ENCODE measurements around the gene CHCHD3. TPM values are rescaled to one million over a fixed set of nuclear protein-coding genes. Genes with fewer than 3 reads are reported as not detected.

CHCHD3 gene
- total RNA-seq, 2 experiments from 2014 or later = 83.5 to 83.8 TPM

DNA sequence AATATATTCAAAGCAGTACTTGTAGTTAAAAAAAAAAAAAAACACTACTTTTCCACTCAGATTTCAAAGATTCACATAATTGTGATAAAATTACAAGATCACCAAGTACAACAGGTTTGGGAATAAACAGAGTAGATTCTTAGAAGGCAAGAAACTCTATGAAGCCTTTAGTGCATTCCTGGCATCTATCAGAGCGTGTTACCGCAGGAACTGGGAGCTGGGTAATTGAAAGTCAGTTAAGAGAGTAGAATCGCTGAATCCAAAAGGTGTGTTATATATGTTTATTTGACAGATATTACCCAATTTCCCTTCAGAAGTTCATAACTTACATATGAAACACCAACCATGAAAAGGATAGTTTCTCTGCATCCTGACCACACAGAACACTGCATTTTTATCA, 346.4 kb downstream of the CHCHD3 start:
- Histone ChIP-seq H3K4me1 (ENCODE audit: insufficient read depth, low read length, poor library complexity, severe bottlenecking) (no peaks in the 10 kb centered on the region), H3K36me3 (ENCODE audit: insufficient read depth, low read length) (no peaks in the 10 kb centered on the region), H2AFZ (ENCODE audit: low read length) (no peak overlapping the region), H3K9me3 (ENCODE audit: low read length) (no peaks in the 10 kb centered on the region), H3K79me2 (ENCODE audit: insufficient read depth, low read depth, low read length) (no peaks in the 10 kb centered on the region), H3K27ac (ENCODE audit: low read depth, low read length, poor library complexity, severe bottlenecking) (no peak overlapping the region), H4K20me1 (ENCODE audit: insufficient read depth, low read length) (no peaks in the 10 kb centered on the region), H3K4me3 (ENCODE audit: low read depth, low read length, poor library complexity, severe bottlenecking) (no peak overlapping the region), H3K4me2 (ENCODE audit: low read length) (no peak overlapping the region), H3K9me2 (ENCODE audit: insufficient read depth, low read length) (no peaks in the 10 kb centered on the region)
- DNase-seq (ENCODE audit: low spot score) = no peak
- TF ChIP-seq CTCF (conservative IDR thresholded peaks at IDR 0.05; ENCODE audit: low read length) (no peak), EZH2phosphoT487 (IDR thresholded peaks at IDR 0.05; ENCODE audit: borderline replicate concordance, low read depth, low read length) (no peak)
- ChIA-PET POLR2A (no interaction called here), CTCF (ENCODE audit: unreplicated experiment) (no interaction called here)
- BruUV-seq (replicated peaks) = no TSS peak
- intact Hi-C loops (cut with micrococcal nuclease; ENCODE audit: unreplicated experiment) = no loop called here

Small RNA genes lying within 50 kb of the gene (small RNA-seq; reads per million reads assigned to genes)
- gene RF00218 = not detected
- not detected for gene RNU6-92P

Other genes with a start within 250 kb of the CHCHD3 start
- gene EXOC4, start 171.0 kb upstream of the CHCHD3 start, total RNA-seq (2014; rRNA removed; shearing (Covaris generic)) = 75.1 and 83.4 TPM in 2 replicates
- gene EXOC4, start 171.0 kb upstream of the CHCHD3 start, total RNA-seq (2022) = 93.2 and 98.8 TPM in 2 replicates